Stimulated activated CD4-positive, alpha-beta T cell treated with anti-CD3 and anti-CD28 coated beads, Interleukin-15, amount 100 ng/mL, for 48 hours (primary cell): Measurements from ENCODE around the gene TULP4.

Source experiments
- DNase-seq, 2 donors: peaks; one replicate each; pipeline ENCODE4 v3.0.0-alpha.2; 2020; ENCODE audit warnings: low read depth in 2 of 2

The TULP4 gene

GRCh38 chr6:158312165-158312564 lies at the start of gene TULP4:
TULP4 (plus strand) TSS chr6:158312465; CDS start chr6:158314017, 1,552 bp downstream.
- DNase-seq: no peak

- DNase-seq: no peak
Measured at GRCh38 chr6:158262755-158263154, 49.5 kb upstream of the TULP4 start.

GRCh38 chr6:158264180-158264579 lies 48.1 kb upstream of the TULP4 start:
- DNase-seq: no peak

- no peak for DNase-seq
Measured at GRCh38 chr6:158266131-158266530, 46.1 kb upstream of the TULP4 start.

- DNase-seq: no peak
Measured at GRCh38 chr6:158268361-158269147, 43.7 kb upstream of the TULP4 start.

- no peak for DNase-seq
Measured at GRCh38 chr6:158269657-158270056, 42.6 kb upstream of the TULP4 start.

- no peak for DNase-seq
Measured at GRCh38 chr6:158270389-158271127, 41.7 kb upstream of the TULP4 start.

- no peak for DNase-seq
Measured at GRCh38 chr6:158272324-158272723, 39.9 kb upstream of the TULP4 start.

GRCh38 chr6:158278004-158278403 lies 34.3 kb upstream of the TULP4 start:
- DNase-seq: no peak

- no peak for DNase-seq
Measured at GRCh38 chr6:158279615-158280014, 32.6 kb upstream of the TULP4 start.

GRCh38 chr6:158283304-158283980 lies 28.8 kb upstream of the TULP4 start:
- DNase-seq: no peak

GRCh38 chr6:158284007-158284875 lies 28.0 kb upstream of the TULP4 start:
- DNase-seq: no peak

- DNase-seq: no peak
Measured at GRCh38 chr6:158284876-158285655, 27.2 kb upstream of the TULP4 start.

GRCh38 chr6:158285656-158286021 lies 26.6 kb upstream of the TULP4 start:
- DNase-seq: no peak

- no peak for DNase-seq
Measured at GRCh38 chr6:158286413-158286812, 25.9 kb upstream of the TULP4 start.

- no peak for DNase-seq
Measured at GRCh38 chr6:158287047-158287446, 25.2 kb upstream of the TULP4 start.

- no peak for DNase-seq
Measured at GRCh38 chr6:158290040-158290439, 22.2 kb upstream of the TULP4 start.

GRCh38 chr6:158290659-158291058 lies 21.6 kb upstream of the TULP4 start:
- peak; percentile 38 to 44 for DNase-seq

GRCh38 chr6:158292016-158292415 lies 20.2 kb upstream of the TULP4 start:
- no peak for DNase-seq

GRCh38 chr6:158293122-158293521 lies 19.1 kb upstream of the TULP4 start:
- DNase-seq: no peak
